SK-N-MC (cell line): ENCODE measurements around the gene SPAG17.

Source experiments
- DNase-seq: peaks from one replicate; pipeline ENCODE4 v3.0.0-alpha.2; 2011; ENCODE audit warnings: low read depth, low spot score
- H3K27ac ChIP-seq: fragments of 200-600 bp; sonication (generic); 2 replicates; pipeline ENCODE4 v1.5.1; 2016; ENCODE audit warnings: mixed run types
- H3K36me3 ChIP-seq: fragments of 200-600 bp; sonication (generic); 2 replicates; pipeline ENCODE4 v1.6.1; 2017; ENCODE audit warnings: antibody characterized with exemption, low read length, mixed read lengths; ENCODE audit not compliant: insufficient read depth
- H3K4me3 ChIP-seq: fragments of 200-600 bp; sonication (generic); 2 replicates; pipeline ENCODE4 v1.5.1; 2016
- H3K9ac ChIP-seq: fragments of 200-600 bp; sonication (generic); 2 replicates; pipeline ENCODE4 v1.8.0; 2017; ENCODE audit warnings: mixed run types, mixed read lengths; ENCODE audit not compliant: insufficient read length
- H3K9me3 ChIP-seq: fragments of 200-600 bp; sonication (generic); 2 replicates; pipeline ENCODE4 v1.6.1; 2017; ENCODE audit warnings: low read depth, mild to moderate bottlenecking, antibody characterized with exemption, low read length, moderate library complexity, mixed read lengths
- EZH2 ChIP-seq: fragments of 200-600 bp; sonication (generic); IDR thresholded peaks from one replicate; pipeline ENCODE4 v1.6.1; 2017; ENCODE audit warnings: antibody characterized with exemption
- FOXP2 ChIP-seq: optimal IDR thresholded peaks from 2 replicates; pipeline ENCODE3; 2011; ENCODE audit warnings: mild to moderate bottlenecking, moderate library complexity; ENCODE audit not compliant: insufficient read depth; ENCODE audit errors: extremely low read length, control extremely low read depth
- POLR2AphosphoS5 ChIP-seq: IDR thresholded peaks from 2 replicates; pipeline ENCODE4 v1.6.1; 2012; ENCODE audit warnings: mild to moderate bottlenecking, low read depth, low read length, borderline replicate concordance

SPAG17 gene

DNA sequence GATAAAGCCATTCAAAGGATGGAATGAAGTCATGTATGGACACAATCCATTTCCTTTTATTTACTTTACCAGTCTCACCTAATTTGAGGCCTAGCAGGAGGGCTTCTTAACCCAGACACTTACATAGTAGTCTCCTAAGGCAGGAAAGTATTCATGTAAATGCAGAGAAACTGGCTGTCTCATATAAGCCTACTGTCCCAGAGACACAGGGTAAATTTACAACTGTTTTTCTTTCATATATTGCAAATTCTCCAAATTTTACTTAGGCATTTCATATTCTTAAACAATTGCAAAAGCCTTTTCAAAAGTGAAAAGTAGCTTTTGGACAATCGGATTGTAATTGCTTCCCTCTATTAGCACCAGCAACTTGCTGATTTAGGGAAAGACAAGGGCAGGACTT, 29.9 kb downstream of the SPAG17 start:
- Histone ChIP-seq H3K27ac (no peak overlapping the region), H3K36me3 (no peaks in the 10 kb centered on the region), H3K4me3 (no peak overlapping the region), H3K9me3 (no peaks in the 10 kb centered on the region), H3K9ac (no peak overlapping the region)
- DNase-seq = no peak
- TF ChIP-seq EZH2 (no peak), FOXP2 (no peak), POLR2AphosphoS5 (no peak)

DNA sequence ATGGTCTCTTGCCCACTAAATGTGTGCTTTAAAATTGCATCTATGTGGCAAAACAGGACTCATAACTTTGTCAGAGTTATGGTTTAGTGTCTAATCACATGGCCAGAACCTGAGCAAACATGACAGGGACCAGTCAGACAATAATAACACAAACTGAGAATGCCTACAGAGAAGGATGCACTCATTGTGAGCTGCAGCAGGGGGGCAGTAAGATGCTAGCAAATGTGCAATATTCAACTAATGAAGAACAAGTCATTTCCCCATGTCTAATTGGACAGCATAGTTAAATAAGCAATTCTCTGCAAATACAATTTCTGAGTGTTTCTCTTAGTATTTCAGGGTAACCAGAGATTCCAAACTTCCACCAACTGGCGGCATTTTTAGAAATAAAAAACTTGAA, 30.8 kb downstream of the SPAG17 start:
- Histone ChIP-seq H3K9me3 (no peaks in the 10 kb centered on the region), H3K9ac (no peak overlapping the region), H3K36me3 (no peaks in the 10 kb centered on the region), H3K4me3 (no peak overlapping the region), H3K27ac (no peak overlapping the region)
- no peak for DNase-seq
- TF ChIP-seq EZH2 (no peak), FOXP2 (no peak), POLR2AphosphoS5 (no peak)

DNA sequence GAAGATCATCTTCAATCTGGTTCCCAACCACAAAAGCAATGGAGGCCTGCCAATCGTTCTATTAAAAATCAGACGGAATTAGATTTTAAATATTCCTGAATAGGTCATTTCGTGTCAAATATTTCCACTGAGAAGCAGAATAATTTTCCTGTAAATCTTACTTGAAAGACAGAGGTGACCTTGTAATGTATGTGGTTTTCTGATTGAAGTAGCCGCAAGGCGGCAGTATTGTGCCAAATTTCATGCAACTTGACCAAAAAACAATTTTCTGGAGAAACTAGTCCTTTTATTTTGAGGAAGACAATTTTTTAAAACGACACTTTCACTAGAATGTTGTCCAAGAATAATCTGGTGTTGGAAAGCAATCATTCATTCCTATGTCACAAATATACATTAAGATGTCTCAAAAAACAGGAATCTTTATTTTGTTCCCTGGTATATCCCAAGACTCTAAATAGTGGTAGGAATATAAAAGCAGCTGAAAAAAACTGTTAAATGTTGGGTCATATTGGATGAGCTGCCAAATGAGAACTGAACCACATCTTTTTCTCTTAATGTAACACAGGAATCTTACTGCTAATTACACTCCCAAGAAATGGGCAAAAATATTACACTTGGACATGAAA, 33.6 kb downstream of the SPAG17 start:
- Histone ChIP-seq H3K4me3 (no peak overlapping the region), H3K9ac (no peak overlapping the region), H3K27ac (no peak overlapping the region), H3K9me3 (no peaks in the 10 kb centered on the region), H3K36me3 (no peaks in the 10 kb centered on the region)
- TF ChIP-seq EZH2 (no peak), FOXP2 (no peak), POLR2AphosphoS5 (no peak)
- no peak for DNase-seq

DNA sequence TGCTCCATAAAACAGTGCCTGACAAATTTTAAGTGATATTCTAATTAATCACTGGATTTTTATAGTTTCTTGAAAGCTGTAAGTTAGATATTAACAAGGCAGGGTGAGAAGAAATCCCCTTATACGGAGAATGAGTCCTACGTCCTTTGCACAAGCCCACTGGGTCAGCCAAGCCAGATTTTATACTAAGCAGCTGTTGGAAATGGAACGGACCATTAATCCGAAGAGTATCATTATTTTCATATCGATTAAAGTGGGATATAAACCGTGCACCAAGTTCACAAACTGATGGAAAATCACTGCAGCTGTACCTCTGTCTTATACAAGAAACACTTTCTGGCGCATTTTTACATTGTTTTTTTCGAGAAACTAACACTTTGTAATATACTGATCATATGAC, 35.2 kb downstream of the SPAG17 start:
- no peak for TF ChIP-seq EZH2
- TF ChIP-seq FOXP2 = no peak
- no peak for TF ChIP-seq POLR2AphosphoS5
- no peak for DNase-seq
- no peak overlapping the region for H3K27ac ChIP-seq
- H3K9ac ChIP-seq = no peak overlapping the region
- H3K9me3 ChIP-seq = no peaks in the 10 kb centered on the region
- no peak overlapping the region for H3K4me3 ChIP-seq
- H3K36me3 ChIP-seq = no peaks in the 10 kb centered on the region

DNA sequence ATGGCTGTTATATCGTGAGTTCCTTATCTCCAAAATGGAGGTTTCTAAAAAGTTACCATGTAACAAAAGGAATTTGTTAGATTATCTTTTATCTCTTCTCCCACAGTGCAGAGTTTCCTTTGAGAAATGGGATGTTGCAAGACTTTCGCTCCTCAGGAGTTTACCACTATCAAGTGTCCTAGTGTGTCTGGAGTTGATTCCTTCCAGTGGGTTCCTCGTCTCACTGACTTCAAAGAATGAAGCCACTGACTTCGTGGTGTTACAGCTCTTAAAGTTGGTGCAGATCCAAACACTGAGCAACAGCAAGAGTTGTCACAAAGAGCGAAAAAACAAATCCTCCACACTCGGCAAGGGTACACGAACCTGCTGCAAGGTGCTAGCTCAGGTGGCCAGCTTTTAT, 37.0 kb downstream of the SPAG17 start:
- Histone ChIP-seq H3K27ac (no peak overlapping the region), H3K9ac (no peak overlapping the region)
- no peak for DNase-seq

DNA sequence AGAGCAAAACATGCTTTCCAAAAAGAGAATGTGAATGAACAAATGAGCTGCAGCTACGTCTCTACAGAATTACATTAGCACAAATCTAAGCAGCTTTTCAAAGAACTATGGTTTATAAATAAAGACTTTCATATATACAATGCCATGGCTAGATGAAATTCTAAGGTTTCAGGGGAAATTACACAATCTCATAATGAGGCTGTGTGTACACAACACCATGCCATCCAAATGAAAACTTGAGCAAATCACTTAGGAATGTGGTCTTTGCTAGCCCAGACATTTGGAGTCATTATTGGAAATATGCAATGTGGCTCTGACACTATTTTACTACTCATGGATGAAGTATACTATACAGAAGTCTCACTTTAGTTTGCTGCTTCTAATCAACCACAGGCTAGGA, 37.5 kb downstream of the SPAG17 start:
- H3K9ac ChIP-seq = no peak overlapping the region
- TF ChIP-seq EZH2 = no peak
- no peak for TF ChIP-seq POLR2AphosphoS5
- no peak for TF ChIP-seq FOXP2
- no peak for DNase-seq

More for the DNA sequence above, 37.0 kb downstream of the SPAG17 start:
- no peaks in the 10 kb centered on the region for H3K36me3 ChIP-seq
- H3K9me3 ChIP-seq = no peaks in the 10 kb centered on the region
- TF ChIP-seq POLR2AphosphoS5 = no peak
- TF ChIP-seq EZH2 = no peak
- TF ChIP-seq FOXP2 = no peak
- H3K4me3 ChIP-seq = 0 out of 2 replicates have a peak overlapping the region, but pooled peaks have one; percentile 23

DNA sequence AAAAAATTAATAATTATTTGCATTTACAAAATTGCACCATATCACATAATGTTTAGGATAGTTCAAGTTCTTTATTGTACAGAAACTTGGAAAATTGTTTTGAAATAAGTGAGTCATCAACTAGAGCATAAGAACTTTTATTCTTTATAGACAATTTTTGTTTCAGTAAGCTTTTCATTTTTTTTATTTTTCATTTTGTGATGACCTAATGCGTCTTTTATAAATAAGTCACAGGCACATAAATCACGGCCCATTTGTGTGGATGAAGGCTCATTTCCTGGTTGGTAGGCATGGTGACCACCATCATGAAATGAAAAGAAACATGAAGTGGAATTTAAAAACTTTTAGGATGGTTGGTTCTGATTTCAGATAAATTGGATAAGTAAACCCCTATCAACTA, 39.3 kb downstream of the SPAG17 start:
- H3K4me3 ChIP-seq = no peak overlapping the region
- H3K9ac ChIP-seq = no peak overlapping the region
- no peak for DNase-seq
- no peak for TF ChIP-seq POLR2AphosphoS5
- TF ChIP-seq FOXP2 = no peak
- no peak for TF ChIP-seq EZH2
- H3K27ac ChIP-seq = no peak overlapping the region
- H3K9me3 ChIP-seq = no peaks in the 10 kb centered on the region
- H3K36me3 ChIP-seq = no peaks in the 10 kb centered on the region

More for the DNA sequence above, 37.5 kb downstream of the SPAG17 start:
- H3K4me3 ChIP-seq = 0 out of 2 replicates have a peak overlapping the region, but pooled peaks have one; percentile 23
- no peak overlapping the region for H3K27ac ChIP-seq
- no peaks in the 10 kb centered on the region for H3K9me3 ChIP-seq
- no peaks in the 10 kb centered on the region for H3K36me3 ChIP-seq

DNA sequence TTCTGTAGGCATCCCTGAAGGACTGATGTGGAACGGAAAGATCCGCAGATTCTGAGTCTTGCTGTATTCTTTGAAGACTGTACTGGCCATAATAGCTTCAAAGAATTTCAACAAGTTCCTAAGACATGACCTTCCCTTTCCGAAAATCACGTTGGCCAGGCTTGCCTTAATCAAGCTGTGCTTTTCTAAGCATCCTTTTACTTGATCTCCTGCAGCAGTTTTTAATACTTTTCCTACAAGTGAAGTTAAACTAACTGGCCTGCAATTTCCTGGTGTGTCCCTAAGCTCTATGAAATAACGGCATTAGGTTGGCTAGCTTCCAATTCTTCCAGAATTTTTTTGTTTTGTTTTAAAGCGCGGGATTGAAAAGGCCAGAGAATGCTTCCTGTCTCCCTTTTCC, 40.3 kb downstream of the SPAG17 start:
- H3K9me3 ChIP-seq = no peaks in the 10 kb centered on the region
- H3K36me3 ChIP-seq = no peaks in the 10 kb centered on the region
- H3K4me3 ChIP-seq = no peak overlapping the region
- TF ChIP-seq POLR2AphosphoS5 = no peak
- TF ChIP-seq EZH2 = no peak
- TF ChIP-seq FOXP2 = no peak
- no peak overlapping the region for H3K9ac ChIP-seq
- no peak overlapping the region for H3K27ac ChIP-seq
- DNase-seq = no peak

DNA sequence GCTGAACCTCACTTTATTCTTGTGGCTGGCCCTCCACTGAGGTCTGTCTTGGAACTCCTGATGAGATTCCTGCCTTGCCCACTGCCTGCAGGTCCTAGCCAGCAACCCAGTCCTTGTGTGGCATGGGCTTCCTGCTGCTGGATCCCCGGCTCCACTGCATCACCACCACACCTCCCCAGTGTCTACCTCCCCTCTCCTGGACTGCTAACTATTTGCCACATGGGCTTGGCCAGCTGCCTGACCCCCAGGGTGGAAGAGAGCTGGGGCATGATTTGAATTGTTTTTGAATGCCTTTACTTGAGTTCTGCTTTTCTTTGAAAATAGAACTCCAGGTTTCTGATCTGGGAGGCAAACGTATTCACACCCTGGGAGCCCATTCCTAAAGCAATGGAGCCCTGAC, 41.2 kb downstream of the SPAG17 start:
- Histone ChIP-seq H3K4me3 (no peak overlapping the region), H3K36me3 (no peaks in the 10 kb centered on the region), H3K9me3 (0 out of 2 replicates have a peak, but pooled peaks cover 2% of the 10 kb centered on the region), H3K9ac (no peak overlapping the region), H3K27ac (no peak overlapping the region)
- TF ChIP-seq FOXP2 = no peak
- no peak for TF ChIP-seq EZH2
- no peak for TF ChIP-seq POLR2AphosphoS5
- no peak for DNase-seq
